Stimulated activated naive CD8-positive, alpha-beta T cell treated with anti-CD3 and anti-CD28 coated beads, Interleukin-15, Interleukin-2, amounts not matched to agents 100 ng/mL and 50 ng/mL, for 24 hours (primary cell): ENCODE measurements around the gene UBE4B.
"Not testable (repeated sequence)": the region's sequence is repeated elsewhere in the genome, so short reads cannot be mapped to it uniquely, and the experiment has no call there.

Source experiments
- H3K27ac Mint-ChIP-seq: one replicate; pipeline ENCODE4 v1.8.0; 2021; ENCODE audit warnings: mild to moderate bottlenecking, mixed read lengths
- H3K27me3 Mint-ChIP-seq: one replicate; pipeline ENCODE4 v1.8.0; 2021; ENCODE audit warnings: mixed read lengths
- H3K36me3 Mint-ChIP-seq: one replicate; pipeline ENCODE4 v1.8.0; 2021; ENCODE audit warnings: low read depth, mixed read lengths
- H3K4me1 Mint-ChIP-seq: one replicate; pipeline ENCODE4 v1.8.0; 2021; ENCODE audit warnings: low read depth, mixed read lengths
- H3K4me3 Mint-ChIP-seq: one replicate; pipeline ENCODE4 v1.8.0; 2021; ENCODE audit warnings: mild to moderate bottlenecking, mixed read lengths
- H3K9me3 Mint-ChIP-seq: one replicate; pipeline ENCODE4 v1.8.0; 2021; ENCODE audit warnings: mixed read lengths

UBE4B gene

DNA sequence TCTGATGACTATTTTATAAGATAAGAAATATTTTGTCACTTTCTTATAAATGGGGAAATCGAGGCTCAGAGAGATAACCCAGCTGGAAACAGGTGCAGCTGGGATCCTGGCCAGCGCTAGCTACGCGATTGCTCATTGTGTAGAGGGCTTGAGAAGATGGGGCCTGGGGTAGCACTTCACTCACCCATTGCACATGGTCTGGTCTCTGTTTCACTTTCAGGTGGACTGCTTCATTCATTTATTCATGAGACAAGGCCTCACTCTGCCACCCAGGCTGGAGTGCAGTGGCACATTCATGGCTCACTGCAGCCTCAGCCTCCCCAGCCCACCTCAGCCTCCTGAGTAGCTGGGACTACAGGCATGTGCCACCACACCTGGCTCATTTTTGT is 23.8 kb downstream of the UBE4B start:
- H3K4me3 Mint-ChIP-seq, result no peak overlapping the region
- H3K27me3 Mint-ChIP-seq, result no peaks in the 10 kb centered on the region
- H3K4me1 Mint-ChIP-seq, result peaks cover 15% of the 10 kb centered on the region
- no peaks in the 10 kb centered on the region for H3K9me3 Mint-ChIP-seq
- H3K36me3 Mint-ChIP-seq, result peaks cover 18% of the 10 kb centered on the region
- H3K27ac Mint-ChIP-seq, result no peak overlapping the region

DNA sequence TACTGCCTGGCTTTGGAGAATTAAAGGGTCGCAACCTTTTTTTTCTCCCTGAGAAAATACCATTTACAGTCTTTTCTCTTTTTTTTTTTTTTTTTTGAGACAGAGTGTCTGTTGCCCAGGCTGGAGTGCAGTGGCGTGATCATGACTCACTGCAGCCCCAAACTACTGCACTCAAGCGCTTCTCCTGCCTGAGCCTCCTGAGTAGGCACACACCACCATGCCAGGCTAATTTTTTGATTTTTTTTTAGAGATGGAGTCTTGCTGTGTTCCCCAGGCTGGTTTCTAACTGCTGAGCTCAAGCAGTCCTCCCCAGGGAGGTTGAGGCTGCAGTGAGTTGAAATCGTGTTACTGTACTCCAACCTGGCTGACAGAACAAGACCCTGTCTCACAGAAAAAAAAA is 24.6 kb downstream of the UBE4B start:
- H3K9me3 Mint-ChIP-seq, result no peaks in the 10 kb centered on the region
- H3K4me3 Mint-ChIP-seq, result no peak overlapping the region
- H3K36me3 Mint-ChIP-seq, result peaks cover 18% of the 10 kb centered on the region
- H3K27me3 Mint-ChIP-seq, result no peaks in the 10 kb centered on the region
- H3K27ac Mint-ChIP-seq, result no peak overlapping the region
- peaks cover 15% of the 10 kb centered on the region for H3K4me1 Mint-ChIP-seq

DNA sequence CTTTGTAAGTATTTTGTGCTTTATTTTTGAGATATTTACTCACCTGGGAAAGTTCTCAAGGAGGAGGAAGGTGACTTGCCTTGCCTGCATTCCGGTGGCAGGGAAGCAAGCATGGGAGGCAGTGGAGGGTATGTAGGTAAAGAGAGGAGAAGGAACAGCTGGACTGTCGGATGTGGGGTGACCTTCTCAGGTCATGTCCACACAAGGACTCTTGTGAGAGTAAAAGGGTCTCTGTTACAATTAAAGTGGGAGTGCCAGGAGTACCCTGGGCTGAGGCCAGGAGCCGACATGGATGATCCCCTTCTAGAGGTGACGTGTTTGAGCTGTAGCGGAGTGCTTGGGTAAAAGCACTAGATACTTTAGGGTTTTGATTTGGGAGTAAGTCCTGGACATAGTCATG is 25.0 kb downstream of the UBE4B start:
- Mint-ChIP-seq H3K9me3 (no peaks in the 10 kb centered on the region), H3K4me3 (no peak overlapping the region), H3K27ac (no peak overlapping the region), H3K36me3 (peaks cover 18% of the 10 kb centered on the region), H3K4me1 (peaks cover 15% of the 10 kb centered on the region), H3K27me3 (no peaks in the 10 kb centered on the region)

DNA sequence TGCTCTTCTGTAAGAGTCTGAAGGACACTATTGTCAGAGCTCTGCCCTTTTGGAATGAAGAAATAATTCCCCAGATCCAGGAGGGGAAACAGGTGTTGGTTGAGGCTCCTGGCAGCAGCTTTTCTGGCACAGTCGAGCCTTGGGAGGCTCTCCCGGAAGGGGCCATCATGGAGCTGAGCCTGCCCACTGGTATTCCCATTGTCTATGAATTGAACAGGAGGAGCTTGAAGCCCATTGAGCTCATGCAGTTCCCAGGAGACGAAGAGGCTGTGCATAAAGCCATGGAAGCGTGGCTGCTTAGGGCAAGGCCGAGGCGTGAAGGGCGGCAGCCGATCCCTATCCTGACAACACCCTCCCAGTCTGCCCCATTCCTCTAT is 26.6 kb downstream of the UBE4B start:
- H3K27me3 Mint-ChIP-seq, result no peaks in the 10 kb centered on the region
- no peak overlapping the region for H3K4me3 Mint-ChIP-seq
- H3K9me3 Mint-ChIP-seq, result no peaks in the 10 kb centered on the region
- peaks cover 22% of the 10 kb centered on the region for H3K4me1 Mint-ChIP-seq
- no peak overlapping the region for H3K27ac Mint-ChIP-seq
- H3K36me3 Mint-ChIP-seq, result peaks cover 10% of the 10 kb centered on the region

DNA sequence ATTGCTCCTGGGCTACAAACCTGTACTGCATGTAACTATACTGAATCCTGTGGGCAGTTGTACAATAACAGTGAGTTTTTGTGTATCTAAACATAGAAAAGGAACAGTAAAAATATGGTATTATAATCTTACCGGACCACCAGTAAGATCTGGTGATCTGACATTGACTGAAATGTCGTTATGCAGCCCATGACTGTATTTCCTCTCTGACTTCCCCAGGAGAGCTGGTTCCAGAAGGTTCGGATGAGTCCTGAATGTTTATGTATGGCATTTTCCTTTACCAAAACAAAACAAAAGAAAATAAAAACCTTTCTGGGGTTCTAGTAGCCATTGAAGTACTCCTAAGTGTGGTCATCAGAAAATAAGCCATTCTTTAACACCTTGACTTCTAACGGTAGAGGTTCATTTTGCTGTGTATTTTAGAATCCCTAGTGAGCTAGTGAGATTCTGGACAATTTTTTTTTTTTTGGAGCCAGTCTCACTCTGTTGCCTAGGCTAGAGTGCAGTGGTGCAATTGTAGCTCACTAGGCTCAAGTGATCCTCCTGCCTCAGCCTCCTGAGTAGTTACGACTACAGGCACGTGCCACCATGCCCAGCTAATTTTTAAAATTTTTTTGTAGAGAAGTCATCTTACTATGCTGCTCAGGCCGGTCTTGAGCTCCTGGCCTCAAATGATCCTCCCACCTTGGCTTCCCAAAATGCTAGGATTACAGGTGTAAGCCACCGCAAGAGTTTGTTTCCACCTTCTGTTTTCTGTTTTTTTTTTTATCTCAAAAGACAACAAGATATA is 27.7 kb downstream of the UBE4B start:
- Mint-ChIP-seq H3K27me3 (no peaks in the 10 kb centered on the region), H3K27ac (no peak overlapping the region), H3K9me3 (no peaks in the 10 kb centered on the region), H3K4me1 (peaks cover 25% of the 10 kb centered on the region), H3K36me3 (peaks cover 8% of the 10 kb centered on the region), H3K4me3 (no peak overlapping the region)

DNA sequence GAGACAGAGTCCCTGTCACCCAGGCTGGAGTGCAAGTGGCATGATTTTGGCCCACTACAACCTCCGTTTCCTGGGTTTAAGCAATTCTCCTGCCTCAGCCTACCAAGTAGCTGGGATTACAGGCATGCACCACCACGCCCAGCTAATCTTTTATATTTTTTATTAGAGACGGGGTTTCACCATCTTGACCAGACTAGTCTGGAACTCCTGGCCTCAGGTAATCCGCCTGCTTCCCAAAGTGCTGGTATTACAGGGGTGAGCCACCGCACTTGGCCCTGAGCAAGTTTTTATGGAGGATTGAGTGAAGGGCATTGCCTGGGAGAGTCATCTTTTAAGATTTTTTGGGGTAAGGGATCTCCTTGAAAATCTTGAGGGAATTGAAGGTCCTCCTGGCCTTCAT is 28.5 kb downstream of the UBE4B start:
- H3K9me3 Mint-ChIP-seq, result no peaks in the 10 kb centered on the region
- H3K27me3 Mint-ChIP-seq, result no peaks in the 10 kb centered on the region
- H3K27ac Mint-ChIP-seq, result no peak overlapping the region
- H3K4me3 Mint-ChIP-seq, result no peak overlapping the region
- H3K4me1 Mint-ChIP-seq, result peaks cover 19% of the 10 kb centered on the region
- peaks cover 8% of the 10 kb centered on the region for H3K36me3 Mint-ChIP-seq

DNA sequence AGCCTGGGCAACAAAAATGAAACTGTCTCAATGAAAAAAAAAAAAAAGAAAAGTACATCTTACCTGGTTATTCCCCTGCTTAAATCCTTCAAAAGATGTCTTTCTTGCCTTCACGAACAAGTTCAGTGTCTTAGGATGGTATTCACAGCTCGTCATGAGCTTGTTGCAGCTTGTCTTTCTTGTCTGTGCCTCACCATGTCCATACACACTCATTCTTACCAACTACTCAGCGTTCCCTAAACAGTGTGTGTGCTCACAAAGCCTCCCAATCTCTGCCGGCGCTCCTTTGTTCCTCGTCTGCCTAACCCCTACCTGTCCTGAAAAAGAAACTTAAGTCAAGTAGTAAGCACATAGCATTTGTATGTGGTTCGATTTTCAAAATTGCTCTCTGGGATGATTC is 31.1 kb downstream of the UBE4B start:
- H3K4me1 Mint-ChIP-seq, result peaks cover 15% of the 10 kb centered on the region
- H3K4me3 Mint-ChIP-seq, result no peak overlapping the region
- H3K9me3 Mint-ChIP-seq, result no peaks in the 10 kb centered on the region
- H3K36me3 Mint-ChIP-seq, result peaks cover under 1% of the 10 kb centered on the region
- no peaks in the 10 kb centered on the region for H3K27me3 Mint-ChIP-seq
- H3K27ac Mint-ChIP-seq, result no peak overlapping the region

DNA sequence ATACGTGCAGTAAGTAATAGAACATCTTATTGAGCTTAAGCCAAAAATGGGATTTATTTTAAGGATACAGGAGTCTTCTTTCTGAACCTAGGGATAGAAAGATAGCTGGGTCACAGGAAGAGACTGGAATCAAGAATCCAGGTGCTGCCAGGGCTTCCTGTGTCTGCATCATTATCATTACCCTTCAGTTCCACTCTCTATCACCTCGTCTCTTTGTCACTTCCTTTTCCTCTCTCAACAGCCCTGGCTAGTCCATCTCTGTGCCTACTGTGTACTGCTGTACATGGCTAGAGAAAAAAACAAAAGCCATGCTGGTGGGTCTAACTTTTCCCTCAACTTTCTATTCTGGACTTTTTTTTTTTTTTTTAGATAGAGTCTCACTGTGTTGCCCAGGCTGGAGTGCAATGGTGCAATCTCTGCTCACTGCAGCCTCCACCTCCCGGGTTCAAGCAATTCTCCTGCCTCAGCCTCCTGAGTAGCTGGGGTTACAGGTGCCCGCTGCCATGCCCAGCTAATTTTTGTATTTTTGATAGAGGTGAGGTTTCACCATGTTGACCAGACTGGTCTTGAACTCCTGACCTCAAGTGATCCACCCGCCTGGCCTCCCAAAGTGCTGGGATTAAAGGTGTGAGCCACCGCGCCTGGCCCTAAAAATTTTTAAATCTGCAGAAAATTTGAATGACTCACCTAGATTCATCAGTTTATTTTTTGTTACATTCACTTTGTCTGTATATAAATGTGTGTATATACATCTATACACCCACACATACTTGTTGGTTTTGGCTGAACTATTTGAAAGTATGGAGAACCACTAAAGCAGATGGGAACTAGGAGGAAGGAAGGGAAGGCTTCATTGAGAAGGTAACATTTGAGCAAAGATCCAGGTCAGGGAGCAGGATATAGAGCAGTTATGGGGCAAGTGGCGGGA is 31.9 kb downstream of the UBE4B start:
- H3K4me3 Mint-ChIP-seq, result no peak overlapping the region
- H3K9me3 Mint-ChIP-seq, result no peaks in the 10 kb centered on the region
- H3K27ac Mint-ChIP-seq, result no peak overlapping the region
- peaks cover 5% of the 10 kb centered on the region for H3K36me3 Mint-ChIP-seq
- no peaks in the 10 kb centered on the region for H3K27me3 Mint-ChIP-seq
- peaks cover 15% of the 10 kb centered on the region for H3K4me1 Mint-ChIP-seq

DNA sequence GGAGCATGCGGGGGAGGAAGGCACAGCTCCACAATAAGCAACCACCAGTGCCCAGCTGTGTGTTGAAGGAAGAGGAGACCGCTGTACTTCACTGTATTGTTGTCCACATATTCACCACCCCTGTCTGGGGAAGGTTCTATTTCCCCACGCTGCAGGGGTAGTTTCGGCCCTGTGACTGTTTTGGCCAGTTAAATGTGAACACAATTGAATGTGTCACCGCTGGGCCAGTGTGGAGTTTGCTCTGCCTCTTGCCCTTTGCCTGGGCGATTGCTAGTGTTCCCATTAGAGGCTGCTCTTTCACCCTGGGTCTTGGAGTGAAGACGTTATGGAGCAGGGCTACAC is 32.6 kb downstream of the UBE4B start:
- H3K27ac Mint-ChIP-seq, result no peak overlapping the region
- H3K9me3 Mint-ChIP-seq, result no peaks in the 10 kb centered on the region
- H3K27me3 Mint-ChIP-seq, result no peaks in the 10 kb centered on the region
- H3K36me3 Mint-ChIP-seq, result peaks cover 5% of the 10 kb centered on the region
- no peak overlapping the region for H3K4me3 Mint-ChIP-seq
- peaks cover 15% of the 10 kb centered on the region for H3K4me1 Mint-ChIP-seq

DNA sequence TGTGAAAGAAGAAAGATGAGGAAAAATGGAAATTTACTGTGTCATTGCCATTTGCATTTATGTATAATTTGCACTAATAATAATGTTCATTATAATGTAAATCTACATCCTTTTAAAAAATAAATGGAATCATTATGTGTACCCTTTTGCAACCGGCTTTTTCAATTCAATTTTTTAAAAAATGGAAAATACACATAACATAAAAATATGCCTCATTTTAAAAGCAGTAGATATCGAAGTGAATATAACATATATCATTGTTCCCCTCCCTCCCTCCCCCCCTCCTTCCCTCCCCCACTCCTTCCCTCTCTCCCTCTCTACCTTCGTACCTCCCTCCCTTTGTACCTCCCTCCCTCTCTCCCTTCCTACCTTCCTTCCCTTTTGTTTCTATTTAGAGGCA is 33.0 kb downstream of the UBE4B start:
- H3K27ac Mint-ChIP-seq, result no peak overlapping the region
- H3K4me1 Mint-ChIP-seq, result peaks cover 15% of the 10 kb centered on the region
- H3K9me3 Mint-ChIP-seq, result no peaks in the 10 kb centered on the region
- peaks cover 5% of the 10 kb centered on the region for H3K36me3 Mint-ChIP-seq
- no peaks in the 10 kb centered on the region for H3K27me3 Mint-ChIP-seq
- H3K4me3 Mint-ChIP-seq, result no peak overlapping the region

DNA sequence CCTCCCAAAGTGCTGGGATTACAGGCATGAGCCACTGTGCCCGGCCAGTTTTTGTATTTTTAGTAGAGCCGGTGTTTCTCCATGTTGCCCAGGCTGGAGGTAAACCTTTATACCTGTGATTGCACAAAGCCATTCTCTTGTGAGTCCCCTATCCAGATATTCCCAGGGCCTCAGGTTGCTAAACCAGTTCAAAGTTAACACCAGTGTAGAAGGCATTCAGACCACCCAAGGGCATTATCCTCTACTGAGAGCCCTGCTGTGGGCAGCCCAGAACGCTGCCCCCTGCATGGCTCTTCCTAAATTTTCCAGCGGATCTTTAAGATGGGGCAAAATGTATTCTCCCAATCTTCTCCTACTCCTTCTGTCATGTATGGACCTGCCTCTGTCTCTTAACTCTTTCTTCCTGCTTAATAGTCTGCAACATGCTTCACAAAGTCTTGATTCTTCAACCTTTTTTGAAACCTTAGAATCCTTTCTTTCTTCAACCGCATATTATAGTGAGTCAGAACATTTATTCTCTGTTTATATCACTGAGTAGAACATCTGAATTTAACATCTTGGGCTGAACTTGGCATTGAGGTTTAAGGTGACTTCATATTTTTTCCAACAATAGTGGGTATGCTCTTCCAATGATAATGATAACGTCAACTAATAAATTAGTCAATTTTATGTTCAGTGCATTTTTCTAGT is 36.0 kb downstream of the UBE4B start:
- Mint-ChIP-seq H3K4me1 (peaks cover 14% of the 10 kb centered on the region), H3K27ac (no peak overlapping the region), H3K27me3 (no peaks in the 10 kb centered on the region), H3K4me3 (no peak overlapping the region), H3K9me3 (no peaks in the 10 kb centered on the region), H3K36me3 (peaks cover 8% of the 10 kb centered on the region)

DNA sequence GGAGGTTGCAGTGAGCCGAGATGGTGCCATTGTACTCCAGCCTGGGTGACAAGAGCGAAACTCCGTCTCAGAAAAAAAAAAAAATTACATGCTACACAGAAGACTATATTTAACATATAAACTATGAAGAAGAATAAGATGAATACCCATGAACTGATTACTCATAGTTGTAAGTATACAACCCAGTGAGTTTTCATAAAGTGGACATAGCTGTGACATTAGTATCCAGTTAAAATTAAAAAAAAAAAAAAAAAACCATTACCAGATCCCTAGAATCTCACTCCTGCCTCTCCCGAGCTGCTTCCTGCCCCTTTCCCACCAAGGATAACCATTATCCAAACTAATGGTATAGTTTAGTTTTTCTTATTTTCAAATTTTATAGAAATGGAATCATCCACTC is 37.4 kb downstream of the UBE4B start:
- H3K9me3 Mint-ChIP-seq, result no peaks in the 10 kb centered on the region
- no peaks in the 10 kb centered on the region for H3K27me3 Mint-ChIP-seq
- no peak overlapping the region for H3K27ac Mint-ChIP-seq
- H3K4me3 Mint-ChIP-seq, result no peak overlapping the region
- H3K4me1 Mint-ChIP-seq, result peaks cover 23% of the 10 kb centered on the region
- H3K36me3 Mint-ChIP-seq, result peaks cover 8% of the 10 kb centered on the region

DNA sequence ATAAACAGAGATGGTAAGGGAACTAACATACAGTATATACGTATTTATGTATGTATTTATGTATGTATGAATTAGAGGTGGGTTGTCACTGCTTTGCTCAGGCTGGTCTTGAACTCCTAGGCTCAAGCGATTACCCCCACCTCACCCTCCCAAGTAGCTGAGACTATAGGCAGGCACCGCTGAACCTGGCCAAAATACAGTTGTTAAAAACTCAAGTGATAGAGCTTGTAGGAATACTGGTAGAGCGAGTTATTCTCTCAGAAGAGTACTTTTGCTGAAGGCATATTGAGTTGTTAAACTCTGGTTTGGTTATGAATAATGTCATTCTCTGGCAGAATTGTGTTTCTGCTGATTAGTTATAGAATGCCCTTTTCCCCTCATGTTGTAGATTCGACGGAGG is 38.9 kb downstream of the UBE4B start:
- Mint-ChIP-seq H3K36me3 (peaks cover 8% of the 10 kb centered on the region), H3K4me1 (peaks cover 25% of the 10 kb centered on the region), H3K27me3 (no peaks in the 10 kb centered on the region), H3K27ac (no peak overlapping the region), H3K4me3 (no peak overlapping the region), H3K9me3 (no peaks in the 10 kb centered on the region)

DNA sequence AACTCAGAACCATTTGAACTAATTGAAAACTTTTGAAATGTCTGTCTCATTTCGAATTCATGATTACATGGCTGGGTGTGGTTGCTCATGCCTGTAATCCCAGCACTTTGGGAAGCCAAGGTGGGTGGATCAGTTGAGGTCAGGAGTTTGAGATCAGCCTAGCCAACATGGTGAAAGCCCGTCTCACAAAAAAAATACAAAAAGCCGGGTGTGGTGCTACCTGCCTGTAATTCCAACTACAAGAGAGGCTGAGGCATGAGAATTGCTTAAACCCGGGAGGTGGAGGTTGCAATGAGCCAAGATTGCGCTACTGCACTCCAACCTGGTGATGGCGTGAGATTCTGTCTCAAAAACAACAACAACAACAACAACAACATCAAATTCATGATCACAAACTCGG is 40.6 kb downstream of the UBE4B start:
- H3K27ac Mint-ChIP-seq, H3K36me3 Mint-ChIP-seq, H3K4me3 Mint-ChIP-seq, H3K9me3 Mint-ChIP-seq, H3K27me3 Mint-ChIP-seq: not testable (repeated sequence)
- H3K4me1 Mint-ChIP-seq, result peaks cover 20% of the 10 kb centered on the region
